ENCODE data around the gene ARHGAP22. TPM values are rescaled to one million over a fixed set of nuclear protein-coding genes. Genes with fewer than 3 reads are reported as not detected.
"Not testable (repeated sequence)": the region's sequence is repeated elsewhere in the genome, so short reads cannot be mapped to it uniquely, and the experiment has no call there.

The ARHGAP22 gene
- total RNA-seq, 4 donors from 2014 or later, result 3.2 to 24.0 (median 9.9) TPM

- ATAC-seq (ENCODE audit: low FRiP score), result no peak
- no peak for DNase-seq (ENCODE audit: low spot score)
- TF ChIP-seq CTCF (IDR thresholded peaks at IDR 0.05), result no peak
These were observed 44.6 kb upstream of the ARHGAP22 start for GRCh38 chr10:48649349-48649944.

GRCh38 chr10:48648172-48648942 is 43.5 kb upstream of the ARHGAP22 start:
- no peak for ATAC-seq (ENCODE audit: low FRiP score)
- DNase-seq (ENCODE audit: low spot score), result no peak
- no peak for TF ChIP-seq CTCF (IDR thresholded peaks at IDR 0.05)

- not testable (repeated sequence) for DNase-seq (ENCODE audit: low spot score); ATAC-seq (ENCODE audit: low FRiP score)
These were observed 42.2 kb upstream of the ARHGAP22 start for GRCh38 chr10:48647073-48647472.

GRCh38 chr10:48645600-48645999 is 40.7 kb upstream of the ARHGAP22 start:
- no peak for ATAC-seq (ENCODE audit: low FRiP score)
- TF ChIP-seq CTCF (IDR thresholded peaks at IDR 0.05), result no peak

GRCh38 chr10:48641099-48641690 is 36.3 kb upstream of the ARHGAP22 start:
- not testable (repeated sequence) for ATAC-seq (ENCODE audit: low FRiP score); DNase-seq (ENCODE audit: low spot score)

More at GRCh38 chr10:48645600-48645999, 40.7 kb upstream of the ARHGAP22 start:
- DNase-seq (ENCODE audit: low spot score), result no peak

- TF ChIP-seq CTCF (IDR thresholded peaks at IDR 0.05), result no peak
- DNase-seq (ENCODE audit: low spot score) (no peak), ATAC-seq (ENCODE audit: low FRiP score) (no peak)
These were observed 35.5 kb upstream of the ARHGAP22 start for GRCh38 chr10:48640326-48640725.

GRCh38 chr10:48639632-48640031 is 34.8 kb upstream of the ARHGAP22 start:
- no peak for ATAC-seq (ENCODE audit: low FRiP score)
- DNase-seq (ENCODE audit: low spot score), result no peak
- TF ChIP-seq CTCF (IDR thresholded peaks at IDR 0.05), result no peak

Measured in omental fat pad (tissue), 4 donors.